RCC 7860 (cell line): Measurements from ENCODE around the gene CTXN1.

ENCODE experiments used
- DNase-seq: peaks from one replicate; pipeline ENCODE4 v3.0.0-alpha.2; 2015; ENCODE audit warnings: low spot score
- FAIRE-seq: peaks from 2 replicates; lab custom pipeline; 2012; peaks lifted over from hg19 to GRCh38; lab: Jason Lieb, UNC

The CTXN1 gene

GRCh38 chr19:7903244-7904073 lies 22.5 kb downstream of the CTXN1 start, which contains the start of gene MAP2K7:
Gene MAP2K7 (plus strand): TSS chr19:7903877. CDS start chr19:7903945, 68 bp downstream.
- FAIRE-seq (peak; percentile 88), DNase-seq (peak; percentile 99)

- FAIRE-seq (no peak), DNase-seq (no peak)
Observed at GRCh38 chr19:7902796-7903243, 23.1 kb downstream of the CTXN1 start.

- no peak for DNase-seq
- FAIRE-seq: no peak
Observed at GRCh38 chr19:7901337-7901736, 24.6 kb downstream of the CTXN1 start.

- DNase-seq: no peak
- FAIRE-seq: no peak
Observed at GRCh38 chr19:7900931-7901330, 25.0 kb downstream of the CTXN1 start.

- no peak for FAIRE-seq
- no peak for DNase-seq
Observed at GRCh38 chr19:7900401-7900870, 25.5 kb downstream of the CTXN1 start.

GRCh38 chr19:7899751-7900378 lies 26.1 kb downstream of the CTXN1 start:
- FAIRE-seq (no peak), DNase-seq (no peak)

- no peak for DNase-seq
- no peak for FAIRE-seq
Observed at GRCh38 chr19:7898967-7899366, 27.0 kb downstream of the CTXN1 start.

GRCh38 chr19:7897292-7897691 lies 28.6 kb downstream of the CTXN1 start:
- FAIRE-seq: no peak
- no peak for DNase-seq

GRCh38 chr19:7895565-7895964 lies 30.4 kb downstream of the CTXN1 start:
- no peak for DNase-seq
- no peak for FAIRE-seq

GRCh38 chr19:7894612-7895309 lies 31.2 kb downstream of the CTXN1 start:
- FAIRE-seq: no peak
- no peak for DNase-seq

GRCh38 chr19:7893362-7894101 lies 32.4 kb downstream of the CTXN1 start:
- FAIRE-seq: peak; percentile 76

GRCh38 chr19:7888826-7889217 lies 37.1 kb downstream of the CTXN1 start:
- FAIRE-seq (no peak), DNase-seq (no peak)

More at GRCh38 chr19:7893362-7894101, 32.4 kb downstream of the CTXN1 start:
- peak; percentile 71 for DNase-seq

- peak; percentile 56 for DNase-seq
Observed at GRCh38 chr19:7888145-7888825, 37.6 kb downstream of the CTXN1 start, which contains the start of gene LRRC8E. Gene LRRC8E (plus strand): TSS chr19:7888510. CDS start chr19:7895604, 7,094 bp downstream.

GRCh38 chr19:7887408-7888144 lies 38.4 kb downstream of the CTXN1 start:
- FAIRE-seq (no peak), DNase-seq (no peak)

More at GRCh38 chr19:7888145-7888825, 37.6 kb downstream of the CTXN1 start, which contains the start of gene LRRC8E:
- no peak for FAIRE-seq

- FAIRE-seq (no peak), DNase-seq (no peak)
Observed at GRCh38 chr19:7885818-7886217, 40.1 kb downstream of the CTXN1 start.

- no peak for FAIRE-seq
- no peak for DNase-seq
Observed at GRCh38 chr19:7883796-7884570, 42.0 kb downstream of the CTXN1 start.

- FAIRE-seq: no peak
- DNase-seq: no peak
Observed at GRCh38 chr19:7883105-7883504, 42.8 kb downstream of the CTXN1 start.

GRCh38 chr19:7881910-7882309 lies 44.0 kb downstream of the CTXN1 start:
- FAIRE-seq (no peak), DNase-seq (no peak)
